Kidney epithelial cell (primary cell): ENCODE measurements around the gene SLC27A6. TPM values are rescaled to one million over a fixed set of nuclear protein-coding genes. Genes with fewer than 3 reads are reported as not detected.
A peak's percentile ranks its signal among the peaks of the same experiment; 100 is the strongest.

Source experiments
- DNase-seq: peaks from one replicate; pipeline ENCODE4 v3.0.0-alpha.2; 2010; ENCODE audit warnings: low read depth
- H3K27me3 ChIP-seq: 2 replicates; pipeline ENCODE4 v1.6.0; 2011; ENCODE audit warnings: low read length; ENCODE audit not compliant: control insufficient read depth, insufficient read depth
- H3K36me3 ChIP-seq: 2 replicates; pipeline ENCODE4 v1.5.1; 2011; ENCODE audit warnings: low read length; ENCODE audit not compliant: control insufficient read depth, insufficient read depth
- H3K4me3 ChIP-seq: 2 replicates; pipeline ENCODE4 v1.5.1; 2011; ENCODE audit warnings: low read depth, mild to moderate bottlenecking, control low read depth, low read length
- total RNA-seq: library from RNA; depleted of rRNA; stranded (reverse); fragments of >200 nt; gene quantifications from 2 replicates; pipeline ENCODE4 v1.2.3, GENCODE V29; 2015
- TF ChIP-seq, protein P1 (sequence below): IDR thresholded peaks from 2 replicates; pipeline ENCODE4 v1.5.1; 2011; ENCODE audit warnings: mild to moderate bottlenecking, moderate library complexity, low read length, control low read depth, inconsistent platforms; ENCODE audit not compliant: insufficient read depth, poor library complexity, severe bottlenecking

SLC27A6 gene
- total RNA-seq, 1 donor from 2014 or later: 1.6 TPM

DNA sequence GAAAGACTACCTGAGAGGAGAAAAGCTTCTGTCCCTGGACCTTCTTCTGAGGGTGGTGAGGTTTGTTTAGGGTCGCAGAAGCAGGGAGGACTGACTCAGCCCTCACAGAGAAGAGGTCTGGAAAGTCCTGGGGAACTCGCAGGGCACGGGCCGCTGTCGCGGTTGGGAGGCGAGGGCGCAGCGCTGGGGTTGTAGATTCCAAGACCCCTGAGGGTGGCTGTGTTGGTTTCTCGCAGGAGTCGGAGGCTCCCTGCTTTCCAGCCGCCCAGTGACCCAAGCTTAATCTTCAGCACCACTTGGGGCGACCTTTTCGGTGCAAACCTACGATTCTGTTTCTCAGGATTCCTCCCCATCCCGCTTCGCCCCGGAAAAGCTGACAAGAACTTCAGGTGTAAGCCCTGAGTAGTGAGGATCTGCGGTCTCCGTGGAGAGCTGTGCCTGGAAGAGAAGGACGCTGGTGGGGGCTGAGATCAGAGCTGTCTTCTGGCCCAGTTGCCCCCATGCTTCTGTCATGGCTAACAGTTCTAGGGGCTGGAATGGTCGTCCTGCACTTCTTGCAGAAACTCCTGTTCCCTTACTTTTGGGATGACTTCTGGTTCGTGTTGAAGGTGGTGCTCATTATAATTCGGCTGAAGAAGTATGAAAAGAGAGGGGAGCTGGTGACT lies 482 bp downstream of the SLC27A6 start:
- H3K27me3 ChIP-seq: peaks cover 10% of the 10 kb centered on the region
- no peak for DNase-seq
- TF ChIP-seq, protein P1, sequence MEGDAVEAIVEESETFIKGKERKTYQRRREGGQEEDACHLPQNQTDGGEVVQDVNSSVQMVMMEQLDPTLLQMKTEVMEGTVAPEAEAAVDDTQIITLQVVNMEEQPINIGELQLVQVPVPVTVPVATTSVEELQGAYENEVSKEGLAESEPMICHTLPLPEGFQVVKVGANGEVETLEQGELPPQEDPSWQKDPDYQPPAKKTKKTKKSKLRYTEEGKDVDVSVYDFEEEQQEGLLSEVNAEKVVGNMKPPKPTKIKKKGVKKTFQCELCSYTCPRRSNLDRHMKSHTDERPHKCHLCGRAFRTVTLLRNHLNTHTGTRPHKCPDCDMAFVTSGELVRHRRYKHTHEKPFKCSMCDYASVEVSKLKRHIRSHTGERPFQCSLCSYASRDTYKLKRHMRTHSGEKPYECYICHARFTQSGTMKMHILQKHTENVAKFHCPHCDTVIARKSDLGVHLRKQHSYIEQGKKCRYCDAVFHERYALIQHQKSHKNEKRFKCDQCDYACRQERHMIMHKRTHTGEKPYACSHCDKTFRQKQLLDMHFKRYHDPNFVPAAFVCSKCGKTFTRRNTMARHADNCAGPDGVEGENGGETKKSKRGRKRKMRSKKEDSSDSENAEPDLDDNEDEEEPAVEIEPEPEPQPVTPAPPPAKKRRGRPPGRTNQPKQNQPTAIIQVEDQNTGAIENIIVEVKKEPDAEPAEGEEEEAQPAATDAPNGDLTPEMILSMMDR: no peak
- peak overlapping the region; percentile 62 for H3K4me3 ChIP-seq
- H3K36me3 ChIP-seq: no peaks in the 10 kb centered on the region

DNA sequence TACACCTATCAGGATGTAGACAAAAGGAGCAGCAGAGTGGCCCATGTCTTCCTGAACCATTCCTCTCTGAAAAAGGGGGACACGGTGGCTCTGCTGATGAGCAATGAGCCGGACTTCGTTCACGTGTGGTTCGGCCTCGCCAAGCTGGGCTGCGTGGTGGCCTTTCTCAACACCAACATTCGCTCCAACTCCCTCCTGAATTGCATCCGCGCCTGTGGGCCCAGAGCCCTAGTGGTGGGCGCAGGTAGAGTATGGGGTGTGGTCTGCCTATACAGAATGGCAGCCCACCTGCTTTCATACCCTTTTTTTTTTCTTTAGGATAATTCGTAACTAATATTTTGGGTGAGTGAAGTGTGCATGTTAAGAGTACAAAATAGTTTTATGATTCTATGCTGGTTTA lies 1.1 kb downstream of the SLC27A6 start:
- TF ChIP-seq, protein P1: no peak
- H3K4me3 ChIP-seq: no peak overlapping the region
- no peaks in the 10 kb centered on the region for H3K36me3 ChIP-seq
- no peak for DNase-seq
- peaks cover 10% of the 10 kb centered on the region for H3K27me3 ChIP-seq

DNA sequence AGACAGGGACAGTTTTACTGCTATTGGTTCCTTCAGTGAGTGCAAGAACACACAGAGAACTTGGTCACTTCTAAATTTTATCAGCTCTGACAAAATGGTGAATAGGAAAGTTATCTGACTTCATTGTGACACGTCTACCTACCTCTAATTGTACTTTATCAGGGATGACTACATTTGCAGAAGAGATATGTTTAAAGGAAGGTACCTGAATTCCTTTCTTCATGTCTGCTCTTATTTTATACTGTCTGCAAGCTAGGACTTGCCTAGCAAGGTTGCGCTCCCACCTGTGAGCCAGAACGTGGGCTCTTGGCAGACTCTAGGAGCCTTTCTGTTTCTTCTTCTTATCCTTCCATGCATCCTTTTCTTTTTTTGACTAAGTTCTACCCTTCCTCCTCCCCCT lies 1.6 kb downstream of the SLC27A6 start:
- Histone ChIP-seq H3K4me3 (no peak overlapping the region), H3K36me3 (no peaks in the 10 kb centered on the region), H3K27me3 (peaks cover 10% of the 10 kb centered on the region)
- TF ChIP-seq, protein P1: no peak
- DNase-seq: no peak

DNA sequence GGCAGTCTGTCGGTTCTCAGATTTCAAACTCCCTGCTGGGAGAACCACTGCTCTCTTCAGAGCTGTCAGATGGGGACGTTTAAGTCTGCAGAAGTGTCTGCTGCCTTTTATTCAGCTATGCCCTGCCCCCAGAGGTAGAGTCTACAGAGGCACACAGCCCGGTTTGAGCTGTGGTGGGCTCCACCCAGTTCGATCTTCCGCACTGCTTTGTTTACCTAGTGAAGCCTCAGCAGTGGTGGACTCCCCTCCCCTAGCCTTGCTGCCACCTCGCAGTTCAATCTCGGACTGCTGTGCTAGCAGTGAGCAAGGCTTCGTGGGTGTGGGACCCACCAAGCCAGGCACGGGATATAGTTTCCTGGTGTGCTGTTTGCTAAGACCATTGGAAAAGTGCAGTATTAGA lies 8.0 kb downstream of the SLC27A6 start:
- no peaks in the 10 kb centered on the region for H3K27me3 ChIP-seq
- H3K4me3 ChIP-seq: no peak overlapping the region
- no peak for DNase-seq
- no peaks in the 10 kb centered on the region for H3K36me3 ChIP-seq
- TF ChIP-seq, protein P1: no peak

DNA sequence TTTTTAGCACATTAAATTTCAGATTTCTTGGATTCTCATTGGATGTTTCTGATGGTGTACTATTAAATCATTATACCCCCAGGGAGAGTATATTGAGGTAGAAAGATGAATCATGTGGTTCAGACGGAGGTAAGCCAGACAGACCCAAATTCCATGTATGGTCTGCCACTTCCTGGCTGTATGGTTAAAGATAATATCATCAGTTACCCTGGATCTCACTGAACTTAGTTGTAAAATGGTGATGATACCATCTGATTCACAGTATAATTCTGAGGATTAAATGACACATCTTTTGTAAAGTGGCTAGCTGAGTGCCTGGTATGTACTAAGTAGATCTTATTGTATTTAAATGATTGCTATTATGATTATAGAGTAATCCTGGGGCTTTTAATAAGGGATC lies 9.3 kb downstream of the SLC27A6 start:
- H3K36me3 ChIP-seq: no peaks in the 10 kb centered on the region
- TF ChIP-seq, protein P1: no peak
- H3K27me3 ChIP-seq: no peaks in the 10 kb centered on the region
- DNase-seq: no peak
- H3K4me3 ChIP-seq: no peak overlapping the region

DNA sequence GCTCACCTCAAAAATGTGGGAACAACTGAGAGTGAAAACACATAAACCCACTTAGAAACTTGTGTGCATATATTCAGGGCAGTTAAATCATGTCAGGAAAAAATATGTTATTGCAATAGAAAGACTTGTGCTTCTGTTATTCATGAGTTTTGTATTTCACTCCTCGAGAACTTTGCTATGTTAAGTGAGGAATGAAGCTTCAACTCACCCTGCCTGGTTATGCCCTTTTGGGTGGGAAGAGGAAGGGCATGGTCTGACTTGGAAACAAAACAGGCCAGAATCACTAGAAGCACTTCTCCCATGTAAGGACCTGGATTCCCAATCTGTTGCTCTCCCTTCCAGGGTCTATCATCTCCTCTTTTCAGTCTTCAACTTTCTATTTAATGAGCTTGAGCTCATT lies 14.5 kb downstream of the SLC27A6 start:
- Histone ChIP-seq H3K4me3 (no peak overlapping the region), H3K27me3 (no peaks in the 10 kb centered on the region), H3K36me3 (no peaks in the 10 kb centered on the region)
- TF ChIP-seq, protein P1: no peak
- no peak for DNase-seq
